Stimulated activated CD8-positive, alpha-beta memory T cell treated with anti-CD3 and anti-CD28 coated beads, Interleukin-4, amount 100 ng/mL, for 24 hours (primary cell): ENCODE data around the gene CAMTA1.

Source experiments
- DNase-seq: peaks from one replicate; pipeline ENCODE4 v3.0.0-alpha.2; 2020; ENCODE audit warnings: low read depth

CAMTA1 gene

GRCh38 chr1:7040969-7041695 is 255.9 kb downstream of the CAMTA1 start:
- no peak for DNase-seq

GRCh38 chr1:7042322-7043190 is 257.3 kb downstream of the CAMTA1 start:
- DNase-seq, result no peak

DNA sequence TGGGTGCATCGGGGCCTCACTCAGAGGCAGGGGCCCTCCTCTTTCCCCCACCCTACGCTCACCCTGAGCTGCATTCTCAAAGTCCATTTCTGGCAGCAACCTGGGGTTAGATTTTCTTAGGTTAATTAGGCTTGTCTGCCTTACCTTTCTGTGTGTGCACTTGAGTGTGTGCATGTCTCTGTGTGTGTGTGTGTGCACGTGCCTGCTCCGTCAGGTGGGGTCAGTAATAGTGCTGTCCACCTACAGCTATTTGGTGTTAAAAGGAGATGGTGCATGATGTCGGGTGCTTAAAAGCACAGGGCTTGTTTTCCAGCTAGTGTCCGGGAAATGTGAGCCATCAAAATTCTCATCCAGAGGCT is 257.9 kb downstream of the CAMTA1 start:
- no peak for DNase-seq

DNA sequence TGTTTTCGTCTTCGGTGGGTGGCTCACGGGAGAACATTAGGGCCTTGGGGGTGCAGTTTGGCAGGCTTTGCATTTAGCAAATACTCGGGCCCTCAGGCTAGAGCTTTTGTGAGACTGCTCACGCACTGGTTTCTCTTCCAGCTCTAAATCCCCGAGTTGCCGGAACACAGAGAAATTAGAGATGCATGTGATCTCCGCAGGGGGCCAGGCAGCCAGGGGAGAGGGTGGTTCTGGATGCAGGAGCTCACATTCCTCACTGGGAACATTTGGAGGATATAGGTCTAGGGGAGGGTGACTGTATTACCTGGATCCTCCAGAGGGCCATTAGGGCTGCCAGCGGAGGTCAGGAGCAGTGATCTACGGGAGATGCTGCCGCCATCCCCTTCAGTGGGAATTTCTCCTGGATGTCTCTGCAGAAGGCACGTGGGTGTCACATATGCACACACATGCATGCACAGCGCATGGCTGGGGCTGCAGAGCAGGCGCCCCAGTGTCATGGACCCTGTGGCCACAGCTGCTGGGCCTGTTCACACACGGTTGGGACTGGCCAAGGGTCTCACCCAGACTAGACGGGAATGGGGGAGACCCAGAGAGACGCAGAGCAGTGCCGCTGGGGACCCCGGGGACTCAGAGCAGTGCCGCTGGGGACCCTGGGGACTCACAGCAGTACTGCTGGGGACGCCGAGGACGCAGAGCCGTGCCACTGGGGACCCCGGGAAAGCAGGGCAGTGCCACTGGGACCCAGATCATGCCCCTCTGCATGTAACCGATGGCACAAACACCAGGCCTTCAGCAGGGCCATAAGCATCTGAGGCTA is 258.7 kb downstream of the CAMTA1 start:
- no peak for DNase-seq

DNA sequence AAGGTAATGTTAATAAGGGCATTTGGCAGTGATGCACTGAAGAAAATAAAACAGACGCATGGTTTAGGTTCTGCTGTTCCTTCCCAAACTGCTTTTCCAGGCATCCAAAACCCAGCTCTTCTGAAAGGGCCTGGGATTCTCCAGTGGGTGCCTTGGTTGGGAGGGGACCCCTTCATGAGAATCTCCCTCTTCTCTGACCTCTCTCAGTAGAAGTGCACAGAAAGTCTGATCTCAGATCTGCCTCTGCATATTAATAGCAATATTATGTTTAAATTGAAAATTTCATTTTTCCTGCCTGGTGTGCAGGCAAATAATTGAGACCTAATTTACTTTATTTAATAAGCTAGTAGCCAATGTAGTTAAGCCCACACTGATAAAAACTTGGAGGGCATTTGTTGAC is 260.6 kb downstream of the CAMTA1 start:
- DNase-seq, result no peak

- no peak for DNase-seq
Measured at GRCh38 chr1:7046314-7046713, 261.1 kb downstream of the CAMTA1 start.

DNA sequence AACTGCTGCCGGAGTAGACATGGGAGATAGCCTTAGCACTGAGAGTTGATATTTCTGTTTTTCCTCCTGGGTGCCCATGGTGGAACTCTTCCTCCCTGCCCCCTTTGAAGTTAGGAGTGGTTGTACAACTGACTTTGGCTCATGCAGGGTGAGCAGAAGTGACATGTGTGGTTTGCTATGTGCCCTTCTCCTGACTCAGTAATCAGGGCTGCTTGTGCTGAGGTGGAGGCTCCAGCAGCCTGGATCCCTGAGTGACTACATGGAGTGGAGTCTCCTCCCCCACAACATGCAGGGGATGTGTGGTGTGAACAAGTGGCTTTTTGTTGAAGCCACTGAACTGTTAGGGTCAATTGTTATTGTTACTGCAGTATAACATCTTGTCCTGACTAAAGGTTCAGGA is 261.6 kb downstream of the CAMTA1 start:
- DNase-seq, result no peak

DNA sequence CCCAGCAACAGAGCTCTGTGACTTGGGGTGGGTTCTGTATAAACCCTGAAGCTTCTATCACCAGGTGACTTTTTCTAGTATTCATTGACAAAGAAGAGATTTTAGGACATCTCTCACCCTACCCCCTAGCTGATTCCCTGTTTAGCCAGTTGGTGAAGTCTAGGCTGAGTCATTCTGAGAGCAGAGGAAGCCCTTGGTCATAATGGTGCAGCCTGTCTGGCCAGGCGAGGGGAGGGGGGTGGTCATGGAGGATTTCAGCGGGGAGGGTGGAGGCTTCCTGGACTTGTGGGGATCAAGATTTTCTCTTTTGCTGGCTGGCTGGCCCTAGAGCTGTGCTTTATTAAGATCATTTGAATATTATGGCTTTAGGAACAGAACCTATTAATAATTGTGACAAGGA is 262.6 kb downstream of the CAMTA1 start:
- no peak for DNase-seq

DNA sequence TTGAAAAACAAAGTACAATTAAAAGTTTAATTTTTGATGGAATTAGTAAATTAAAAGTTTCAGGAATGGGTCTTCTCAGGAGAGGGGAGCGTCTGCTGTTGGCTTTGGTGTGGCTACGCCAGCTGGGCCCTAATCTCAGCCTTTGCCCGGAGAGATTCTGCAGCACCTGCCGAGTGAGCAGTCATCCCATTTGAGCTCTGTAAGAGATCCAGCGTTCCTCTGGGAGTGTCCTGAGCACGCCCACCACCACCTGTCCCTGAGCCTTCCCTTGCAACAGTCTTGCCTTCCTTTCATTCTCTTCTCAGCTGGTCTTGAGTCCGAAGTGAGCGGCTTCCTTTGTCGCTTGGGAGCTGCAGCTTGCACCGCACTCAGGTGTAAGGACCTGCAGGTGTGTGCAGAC is 263.1 kb downstream of the CAMTA1 start:
- no peak for DNase-seq

- no peak for DNase-seq
Measured at GRCh38 chr1:7049913-7050625, 264.8 kb downstream of the CAMTA1 start.

GRCh38 chr1:7050751-7051665 is 265.8 kb downstream of the CAMTA1 start:
- no peak for DNase-seq

DNA sequence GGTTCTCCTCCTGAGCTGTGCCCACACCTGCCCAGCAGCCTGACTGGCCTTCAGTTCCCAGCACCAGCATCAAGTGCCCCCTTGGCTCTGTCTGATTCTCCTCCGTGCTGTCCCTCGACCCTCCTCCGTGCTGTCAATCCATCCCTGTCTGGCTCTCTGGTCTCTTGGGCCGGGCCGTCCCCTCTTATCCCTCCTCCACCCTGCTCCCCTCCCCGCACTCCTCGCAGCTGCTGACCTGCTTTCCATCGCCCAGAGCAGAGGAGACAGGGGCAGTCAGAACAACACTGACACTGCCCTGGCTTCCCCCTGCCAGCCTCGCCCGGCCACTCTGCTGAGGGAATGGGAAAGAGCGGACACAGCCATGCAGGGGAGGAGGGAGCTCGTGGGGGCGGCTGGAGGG is 267.4 kb downstream of the CAMTA1 start:
- no peak for DNase-seq

GRCh38 chr1:7060745-7061144 is 275.5 kb downstream of the CAMTA1 start:
- no peak for DNase-seq

DNA sequence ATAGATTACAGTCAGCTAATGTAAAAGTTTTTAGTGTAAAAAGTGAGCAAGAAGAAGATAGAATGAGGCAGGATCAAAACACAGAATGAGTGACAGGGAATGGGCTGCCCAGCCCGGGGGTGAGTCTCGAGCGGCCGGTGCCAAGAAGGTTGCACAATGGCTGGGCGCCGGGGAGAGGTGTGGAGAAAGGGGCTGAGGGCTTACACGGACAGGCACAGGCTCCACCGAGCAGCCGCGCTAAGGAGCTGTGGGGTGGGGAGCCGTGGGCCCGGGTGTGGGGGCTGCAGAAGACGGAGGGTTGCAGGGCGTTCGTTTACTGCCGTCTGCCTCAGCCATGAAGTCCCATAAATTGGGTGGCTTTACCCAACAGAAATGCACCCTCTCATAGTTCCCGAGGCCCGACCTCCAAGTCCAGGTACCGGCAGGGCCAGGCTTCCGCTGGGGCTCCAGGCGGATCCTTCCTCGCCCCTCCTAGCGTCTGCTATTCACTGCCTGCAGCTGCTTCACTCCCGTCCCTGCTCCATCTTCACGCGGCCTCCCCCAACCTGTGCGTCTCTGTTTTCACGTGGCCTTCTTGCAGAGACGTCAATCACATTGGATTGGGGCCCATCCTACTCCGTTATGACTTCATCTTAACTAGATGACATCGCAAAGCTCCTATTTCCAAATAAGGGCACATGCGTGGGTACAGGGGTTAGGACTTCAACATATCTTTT is 277.2 kb downstream of the CAMTA1 start:
- no peak for DNase-seq

DNA sequence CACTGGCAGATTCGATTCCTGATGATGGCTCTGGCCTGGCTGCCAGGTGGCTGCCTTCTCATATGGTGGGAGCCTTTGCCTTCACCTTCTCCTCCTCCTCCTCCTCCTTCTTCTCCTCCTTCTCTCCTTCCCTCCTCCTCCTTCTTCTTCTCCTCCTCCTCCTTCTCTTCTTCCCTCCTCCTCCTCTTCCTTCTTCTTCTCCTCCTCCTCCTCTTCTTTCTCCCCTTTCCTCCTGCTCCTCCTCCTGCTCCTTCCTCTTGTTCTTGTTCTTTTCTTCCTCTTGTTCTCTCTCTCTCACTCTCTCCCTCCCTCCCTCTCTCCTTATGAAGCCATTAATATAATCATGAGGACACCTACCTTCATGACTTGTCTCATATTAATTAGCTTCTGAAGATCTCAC is 278.7 kb downstream of the CAMTA1 start:
- DNase-seq, result no peak

GRCh38 chr1:7068552-7068951 is 283.3 kb downstream of the CAMTA1 start:
- DNase-seq, result no peak

- no peak for DNase-seq
Measured at GRCh38 chr1:7069931-7070330, 284.7 kb downstream of the CAMTA1 start.

- peak; percentile 18 for DNase-seq
Measured at GRCh38 chr1:7070389-7071029, 285.3 kb downstream of the CAMTA1 start.

DNA sequence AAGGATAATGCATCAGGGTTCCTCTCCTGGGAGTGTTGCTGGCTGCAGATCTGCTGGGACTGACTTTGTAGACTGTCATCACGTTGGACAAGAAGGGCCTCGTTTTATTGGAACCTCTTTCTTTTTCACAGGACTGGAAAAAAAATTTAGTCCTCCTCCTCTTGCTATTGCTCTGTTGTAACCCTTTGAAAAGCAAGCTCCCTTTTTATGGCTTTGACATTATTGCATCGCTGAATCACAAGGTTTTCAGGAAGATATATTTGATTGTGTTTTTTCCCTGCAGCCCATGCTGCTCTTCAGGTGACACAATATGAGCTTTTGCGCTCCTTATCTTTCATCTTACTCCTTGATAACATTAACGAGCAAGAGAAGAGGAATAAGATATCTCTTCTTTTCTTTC is 290.9 kb downstream of the CAMTA1 start:
- DNase-seq, result no peak

DNA sequence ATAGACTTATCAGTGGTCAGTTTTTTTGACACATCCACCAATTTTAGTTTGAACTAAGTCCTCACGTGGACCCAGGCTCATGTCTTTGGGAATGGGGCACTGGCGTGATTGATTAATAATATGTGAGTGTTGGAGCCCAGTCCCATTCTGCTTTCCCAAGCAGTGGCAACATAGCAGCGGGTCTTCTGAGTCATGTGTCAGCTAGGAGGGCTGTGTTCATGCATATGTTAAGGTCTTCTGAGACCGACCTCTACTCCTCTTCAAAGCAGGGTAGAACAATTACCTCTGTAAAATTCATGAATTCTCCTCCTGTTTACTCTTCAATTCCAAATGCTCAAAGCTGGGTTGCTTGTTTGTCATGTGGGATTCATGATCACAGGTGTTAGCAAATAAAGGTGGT is 291.3 kb downstream of the CAMTA1 start:
- no peak for DNase-seq
